Measurements from ENCODE around the gene TSPAN4. TPM values are rescaled to one million over a fixed set of nuclear protein-coding genes. Genes with fewer than 3 reads are reported as not detected.
A peak's percentile ranks its signal among the peaks of the same experiment; 100 is the strongest.

TSPAN4 gene
- total RNA-seq (ENCODE audit: unreplicated experiment) = 26.4 TPM
- long read RNA-seq, transcript TSPAN4-203 (9 exons, 1,423 nt) = major isoform, 7 of 17 reads
- long read RNA-seq, partial matches to known transcripts = 2 of 17 reads
- long read RNA-seq, other reads (novel, unspliced or antisense) = 2 of 17 reads

- no peak for TF ChIP-seq CTCF (IDR thresholded peaks at IDR 0.05; ENCODE audit: unreplicated experiment)
- no peaks in the 10 kb centered on the region for H3K36me3 Mint-ChIP-seq (ENCODE audit: low read depth, unreplicated experiment)
- peak; percentile 84 for DNase-seq (ENCODE audit: low spot score)
- H3K4me1 Mint-ChIP-seq (ENCODE audit: unreplicated experiment) = peaks cover 10% of the 10 kb centered on the region
- peak within 1 kb of the TSS; percentile 93 for H3K4me3 Mint-ChIP-seq (ENCODE audit: unreplicated experiment)
- H3K9me3 Mint-ChIP-seq (ENCODE audit: unreplicated experiment) = no peaks in the 10 kb centered on the region
- H3K27me3 Mint-ChIP-seq (ENCODE audit: unreplicated experiment) = peaks cover 5% of the 10 kb centered on the region
- peak within 1 kb of the TSS; percentile 61 for H3K27ac Mint-ChIP-seq (ENCODE audit: unreplicated experiment)
These were observed at the start of gene TSPAN4, which contains the start of gene POLR2L for GRCh38 chr11:842370-843002. TSPAN4 (plus strand) TSS chr11:842852; CDS start chr11:850305, 7,453 bp downstream. POLR2L (minus strand) TSS chr11:842529; CDS start chr11:842508, 21 bp downstream.

GRCh38 chr11:792873-793272 lies 49.8 kb upstream of the TSPAN4 start:
- no peak for DNase-seq (ENCODE audit: low spot score)
- Mint-ChIP-seq H3K4me3 (ENCODE audit: unreplicated experiment) (no peak overlapping the region), H3K27me3 (ENCODE audit: unreplicated experiment) (peaks cover 10% of the 10 kb centered on the region), H3K36me3 (ENCODE audit: low read depth, unreplicated experiment) (no peaks in the 10 kb centered on the region), H3K27ac (ENCODE audit: unreplicated experiment) (no peak overlapping the region), H3K9me3 (ENCODE audit: unreplicated experiment) (no peaks in the 10 kb centered on the region), H3K4me1 (ENCODE audit: unreplicated experiment) (no peaks in the 10 kb centered on the region)
- no peak for TF ChIP-seq CTCF (IDR thresholded peaks at IDR 0.05; ENCODE audit: unreplicated experiment)

- Mint-ChIP-seq H3K27ac (ENCODE audit: unreplicated experiment) (no peak overlapping the region), H3K9me3 (ENCODE audit: unreplicated experiment) (no peaks in the 10 kb centered on the region), H3K27me3 (ENCODE audit: unreplicated experiment) (peaks cover 9% of the 10 kb centered on the region), H3K36me3 (ENCODE audit: low read depth, unreplicated experiment) (no peaks in the 10 kb centered on the region), H3K4me1 (ENCODE audit: unreplicated experiment) (no peaks in the 10 kb centered on the region), H3K4me3 (ENCODE audit: unreplicated experiment) (no peak overlapping the region)
- no peak for DNase-seq (ENCODE audit: low spot score)
- TF ChIP-seq CTCF (IDR thresholded peaks at IDR 0.05; ENCODE audit: unreplicated experiment) = no peak
These were observed 49.1 kb upstream of the TSPAN4 start for GRCh38 chr11:793556-793955.

GRCh38 chr11:794013-794765 lies 48.5 kb upstream of the TSPAN4 start:
- H3K9me3 Mint-ChIP-seq (ENCODE audit: unreplicated experiment) = no peaks in the 10 kb centered on the region
- no peak overlapping the region for H3K27ac Mint-ChIP-seq (ENCODE audit: unreplicated experiment)
- H3K4me3 Mint-ChIP-seq (ENCODE audit: unreplicated experiment) = no peak overlapping the region
- no peak for DNase-seq (ENCODE audit: low spot score)
- H3K36me3 Mint-ChIP-seq (ENCODE audit: low read depth, unreplicated experiment) = no peaks in the 10 kb centered on the region
- no peaks in the 10 kb centered on the region for H3K4me1 Mint-ChIP-seq (ENCODE audit: unreplicated experiment)
- no peak for TF ChIP-seq CTCF (IDR thresholded peaks at IDR 0.05; ENCODE audit: unreplicated experiment)
- H3K27me3 Mint-ChIP-seq (ENCODE audit: unreplicated experiment) = peaks cover 9% of the 10 kb centered on the region
